Measurements from ENCODE around the gene MAP2K6. TPM values are rescaled to one million over a fixed set of nuclear protein-coding genes. Genes with fewer than 3 reads are reported as not detected.

Gene MAP2K6
- total RNA-seq, 1 donor from 2014 or later = 101 TPM

DNA sequence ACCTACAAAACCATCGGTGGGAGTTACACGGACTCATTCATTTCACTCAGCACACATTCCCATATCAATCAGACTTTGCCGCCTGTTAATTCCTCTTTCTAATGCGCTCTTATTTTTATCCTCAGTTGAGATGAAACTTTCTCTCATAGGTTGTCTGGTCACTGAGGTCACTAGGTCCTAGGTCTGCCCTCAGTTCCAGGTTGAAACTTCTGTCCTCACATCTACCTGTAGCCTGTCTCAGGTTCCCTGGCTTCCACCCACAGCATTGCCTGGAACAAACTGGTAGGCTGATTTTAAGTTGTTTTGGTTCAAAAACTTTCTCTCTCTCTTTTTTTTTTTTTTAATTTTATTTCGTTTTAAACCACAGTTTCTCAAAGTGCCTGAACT, 119.7 kb downstream of the MAP2K6 start:
- H3K4me3 ChIP-seq = no peak overlapping the region
- H3K4me1 ChIP-seq = peaks cover 6% of the 10 kb centered on the region
- Mint-ChIP-seq H3K4me3 (no peak overlapping the region), H3K4me1 (peaks cover 14% of the 10 kb centered on the region), H3K9me3 (no peaks in the 10 kb centered on the region), H3K27ac (no peak overlapping the region), H3K36me3 (peaks cover 34% of the 10 kb centered on the region), H3K27me3 (ENCODE audit: insufficient read depth, low read depth) (no peaks in the 10 kb centered on the region)
- no peaks in the 10 kb centered on the region for H3K27me3 ChIP-seq
- no peak overlapping the region for H2AFZ ChIP-seq (replicated peaks)
- TF ChIP-seq EZH2phosphoT487 (IDR thresholded peaks at IDR 0.05) = no peak
- TF ChIP-seq, protein P1, sequence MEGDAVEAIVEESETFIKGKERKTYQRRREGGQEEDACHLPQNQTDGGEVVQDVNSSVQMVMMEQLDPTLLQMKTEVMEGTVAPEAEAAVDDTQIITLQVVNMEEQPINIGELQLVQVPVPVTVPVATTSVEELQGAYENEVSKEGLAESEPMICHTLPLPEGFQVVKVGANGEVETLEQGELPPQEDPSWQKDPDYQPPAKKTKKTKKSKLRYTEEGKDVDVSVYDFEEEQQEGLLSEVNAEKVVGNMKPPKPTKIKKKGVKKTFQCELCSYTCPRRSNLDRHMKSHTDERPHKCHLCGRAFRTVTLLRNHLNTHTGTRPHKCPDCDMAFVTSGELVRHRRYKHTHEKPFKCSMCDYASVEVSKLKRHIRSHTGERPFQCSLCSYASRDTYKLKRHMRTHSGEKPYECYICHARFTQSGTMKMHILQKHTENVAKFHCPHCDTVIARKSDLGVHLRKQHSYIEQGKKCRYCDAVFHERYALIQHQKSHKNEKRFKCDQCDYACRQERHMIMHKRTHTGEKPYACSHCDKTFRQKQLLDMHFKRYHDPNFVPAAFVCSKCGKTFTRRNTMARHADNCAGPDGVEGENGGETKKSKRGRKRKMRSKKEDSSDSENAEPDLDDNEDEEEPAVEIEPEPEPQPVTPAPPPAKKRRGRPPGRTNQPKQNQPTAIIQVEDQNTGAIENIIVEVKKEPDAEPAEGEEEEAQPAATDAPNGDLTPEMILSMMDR (IDR thresholded peaks at IDR 0.05) = no peak
- TF ChIP-seq EZH2 (IDR thresholded peaks at IDR 0.05) = no peak
- H3K9ac ChIP-seq = no peak overlapping the region
- no peak overlapping the region for H3K4me2 ChIP-seq
- peaks cover 6% of the 10 kb centered on the region for H4K20me1 ChIP-seq (ENCODE audit: low read depth)
- H3K79me2 ChIP-seq (ENCODE audit: low read depth) = no peaks in the 10 kb centered on the region
- H3F3A ChIP-seq (ENCODE audit: low read depth) = no peaks in the 10 kb centered on the region
- no peaks in the 10 kb centered on the region for H3K9me3 ChIP-seq (ENCODE audit: low read depth)
- no peak overlapping the region for H3K27ac ChIP-seq
- DNase-seq (ENCODE audit: low spot score) = no peak
- H3K36me3 ChIP-seq = peaks cover 11% of the 10 kb centered on the region

DNA sequence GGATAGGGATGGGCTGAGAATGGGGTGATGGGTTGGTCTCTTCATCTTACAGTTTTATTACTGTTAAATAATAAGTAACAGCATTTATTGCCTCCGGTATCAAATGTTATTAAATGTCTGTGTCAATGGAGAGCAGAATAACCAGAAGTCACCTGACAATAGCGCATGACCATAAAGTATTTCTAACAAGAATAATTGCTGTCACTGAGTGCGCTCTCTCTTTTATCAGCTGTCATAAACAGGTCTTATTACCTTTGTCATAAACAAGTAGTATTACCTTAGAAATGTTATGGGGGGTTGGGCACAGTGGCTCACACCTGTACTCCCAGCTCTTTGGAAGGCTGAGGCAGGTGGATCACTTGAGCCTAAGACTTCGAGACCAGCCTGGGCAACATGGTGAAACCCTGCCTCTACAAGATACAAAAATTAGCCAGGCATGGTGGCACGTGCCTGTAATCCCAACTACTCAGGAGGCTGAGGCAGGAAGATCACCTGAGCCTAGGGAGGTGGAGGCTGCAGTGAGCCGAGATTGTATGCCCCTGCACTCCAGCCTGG, 120.6 kb downstream of the MAP2K6 start:
- H3K27ac Mint-ChIP-seq = no peak overlapping the region
- TF ChIP-seq EZH2 (IDR thresholded peaks at IDR 0.05) = no peak
- TF ChIP-seq, protein P1 (IDR thresholded peaks at IDR 0.05) = no peak
- TF ChIP-seq EZH2phosphoT487 (IDR thresholded peaks at IDR 0.05) = no peak

DNA sequence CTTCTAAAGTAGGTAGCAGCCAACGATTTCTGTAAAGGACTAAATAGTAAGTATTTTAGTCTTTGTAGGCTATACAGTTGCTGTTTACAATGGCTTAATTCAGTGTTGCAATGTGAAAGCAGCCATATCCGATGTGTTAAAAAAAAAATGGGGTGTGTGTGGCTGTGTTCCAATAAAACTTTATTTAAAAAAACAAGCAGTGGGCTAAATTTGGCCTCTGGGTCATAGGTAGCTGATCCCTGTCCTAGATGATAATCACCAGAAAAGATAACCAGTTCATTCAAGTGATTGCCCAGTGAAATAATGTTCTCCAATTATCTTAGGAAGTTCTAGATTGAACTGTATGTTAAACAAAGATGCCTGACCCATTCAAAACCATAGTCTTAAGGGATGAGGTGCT, 124.3 kb downstream of the MAP2K6 start:
- H3K4me3 Mint-ChIP-seq = no peak overlapping the region
- peaks cover 5% of the 10 kb centered on the region for H3K4me1 Mint-ChIP-seq
- no peak overlapping the region for H3K27ac Mint-ChIP-seq
- no peak overlapping the region for H3K4me2 ChIP-seq
- no peaks in the 10 kb centered on the region for H3K9me3 Mint-ChIP-seq
- no peaks in the 10 kb centered on the region for H3K9me3 ChIP-seq (ENCODE audit: low read depth)
- no peaks in the 10 kb centered on the region for H4K20me1 ChIP-seq (ENCODE audit: low read depth)
- no peaks in the 10 kb centered on the region for H3K4me1 ChIP-seq
- no peak overlapping the region for H3K9ac ChIP-seq
- no peak overlapping the region for H3K4me3 ChIP-seq
- peaks cover 41% of the 10 kb centered on the region for H3K36me3 Mint-ChIP-seq
- no peaks in the 10 kb centered on the region for H3K27me3 Mint-ChIP-seq (ENCODE audit: insufficient read depth, low read depth)
- H3K27me3 ChIP-seq = no peaks in the 10 kb centered on the region
- H3K79me2 ChIP-seq (ENCODE audit: low read depth) = no peaks in the 10 kb centered on the region
- no peaks in the 10 kb centered on the region for H3F3A ChIP-seq (ENCODE audit: low read depth)
- no peak overlapping the region for H2AFZ ChIP-seq (replicated peaks)
- H3K27ac ChIP-seq = no peak overlapping the region
- TF ChIP-seq EZH2 (IDR thresholded peaks at IDR 0.05) = no peak
- TF ChIP-seq EZH2phosphoT487 (IDR thresholded peaks at IDR 0.05) = no peak
- TF ChIP-seq, protein P1 (IDR thresholded peaks at IDR 0.05) = no peak
- no peak for DNase-seq (ENCODE audit: low spot score)
- H3K36me3 ChIP-seq = peaks cover 11% of the 10 kb centered on the region

More for the DNA sequence above, 120.6 kb downstream of the MAP2K6 start:
- H4K20me1 ChIP-seq (ENCODE audit: low read depth) = peaks cover 6% of the 10 kb centered on the region
- H3F3A ChIP-seq (ENCODE audit: low read depth) = no peaks in the 10 kb centered on the region
- no peaks in the 10 kb centered on the region for H3K9me3 ChIP-seq (ENCODE audit: low read depth)
- H3K4me3 Mint-ChIP-seq = no peak overlapping the region
- no peak overlapping the region for H2AFZ ChIP-seq (replicated peaks)
- H3K4me1 Mint-ChIP-seq = peaks cover 14% of the 10 kb centered on the region
- DNase-seq (ENCODE audit: low spot score) = no peak
- H3K9ac ChIP-seq = no peak overlapping the region
- H3K9me3 Mint-ChIP-seq = no peaks in the 10 kb centered on the region
- H3K27me3 ChIP-seq = no peaks in the 10 kb centered on the region
- H3K36me3 ChIP-seq = peaks cover 11% of the 10 kb centered on the region
- H3K4me1 ChIP-seq = peaks cover 6% of the 10 kb centered on the region
- no peak overlapping the region for H3K4me3 ChIP-seq
- H3K27me3 Mint-ChIP-seq (ENCODE audit: insufficient read depth, low read depth) = no peaks in the 10 kb centered on the region
- no peak overlapping the region for H3K27ac ChIP-seq
- no peaks in the 10 kb centered on the region for H3K79me2 ChIP-seq (ENCODE audit: low read depth)
- peaks cover 34% of the 10 kb centered on the region for H3K36me3 Mint-ChIP-seq
- H3K4me2 ChIP-seq = no peak overlapping the region
